Adrenal gland (tissue), 5 donors: ENCODE results near the gene DHX38.

Source experiments
- POLR2A ChIP-seq, 2 donors: fragments of 450-650 bp; IDR thresholded peaks; one replicate each; pipeline ENCODE4 v1.6.1; 2017; ENCODE audit warnings: antibody characterized with exemption in 2 of 2, mild to moderate bottlenecking in 2 of 2, moderate library complexity in 1 of 2
- TF ChIP-seq, protein P1 (sequence below), 6 experiments: fragments of 450-650 bp in 4 of 6; fragments of 200-600 bp in 2 of 6; sonication (generic) in 1 of 6; IDR thresholded peaks; 1 replicate in 5 of 6; 2 replicates in 1 of 6; pipeline versions ENCODE4 v1.5.1 to v1.8.0; 2016 to 2021; ENCODE audit warnings: antibody characterized with exemption in 6 of 6, mild to moderate bottlenecking in 2 of 6, moderate library complexity in 1 of 6
- donor health status: DM: no; HTN: no; CAD: no.

DNA sequence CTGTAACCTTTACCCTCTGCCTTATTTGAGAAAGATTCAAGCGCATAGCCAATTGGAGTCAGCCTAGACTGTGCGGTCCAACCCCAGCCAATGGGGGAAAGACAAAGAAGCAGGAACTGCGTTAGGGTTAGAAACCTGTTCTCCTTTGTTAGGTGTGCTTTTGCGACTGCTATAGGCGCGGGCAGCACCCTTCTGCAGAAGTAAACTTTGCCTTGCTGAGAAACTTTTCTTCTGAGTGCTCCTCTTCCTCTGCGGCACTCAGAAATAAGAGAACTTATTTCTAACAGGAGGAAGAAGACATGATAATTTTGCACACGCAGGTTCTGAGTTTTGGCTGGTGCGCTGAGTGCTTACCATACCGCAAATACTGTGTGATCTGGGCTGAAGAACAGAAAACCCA is 9.2 kb upstream of the DHX38 start:
- TF ChIP-seq, protein P1, sequence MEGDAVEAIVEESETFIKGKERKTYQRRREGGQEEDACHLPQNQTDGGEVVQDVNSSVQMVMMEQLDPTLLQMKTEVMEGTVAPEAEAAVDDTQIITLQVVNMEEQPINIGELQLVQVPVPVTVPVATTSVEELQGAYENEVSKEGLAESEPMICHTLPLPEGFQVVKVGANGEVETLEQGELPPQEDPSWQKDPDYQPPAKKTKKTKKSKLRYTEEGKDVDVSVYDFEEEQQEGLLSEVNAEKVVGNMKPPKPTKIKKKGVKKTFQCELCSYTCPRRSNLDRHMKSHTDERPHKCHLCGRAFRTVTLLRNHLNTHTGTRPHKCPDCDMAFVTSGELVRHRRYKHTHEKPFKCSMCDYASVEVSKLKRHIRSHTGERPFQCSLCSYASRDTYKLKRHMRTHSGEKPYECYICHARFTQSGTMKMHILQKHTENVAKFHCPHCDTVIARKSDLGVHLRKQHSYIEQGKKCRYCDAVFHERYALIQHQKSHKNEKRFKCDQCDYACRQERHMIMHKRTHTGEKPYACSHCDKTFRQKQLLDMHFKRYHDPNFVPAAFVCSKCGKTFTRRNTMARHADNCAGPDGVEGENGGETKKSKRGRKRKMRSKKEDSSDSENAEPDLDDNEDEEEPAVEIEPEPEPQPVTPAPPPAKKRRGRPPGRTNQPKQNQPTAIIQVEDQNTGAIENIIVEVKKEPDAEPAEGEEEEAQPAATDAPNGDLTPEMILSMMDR (IDR thresholded peaks at IDR 0.05): no peak
- no peak for TF ChIP-seq POLR2A (IDR thresholded peaks at IDR 0.05)
